GM12873 (cell line): ENCODE results near the gene SCN9A.

Source experiments
- TF ChIP-seq, protein P1 (sequence below): IDR thresholded peaks from 2 replicates; pipeline ENCODE4 v1.5.1; 2012; ENCODE audit warnings: low read depth, mild to moderate bottlenecking, moderate library complexity, low read length, control low read depth; ENCODE audit not compliant: insufficient read depth; ENCODE audit errors: missing control alignments

SCN9A gene

DNA sequence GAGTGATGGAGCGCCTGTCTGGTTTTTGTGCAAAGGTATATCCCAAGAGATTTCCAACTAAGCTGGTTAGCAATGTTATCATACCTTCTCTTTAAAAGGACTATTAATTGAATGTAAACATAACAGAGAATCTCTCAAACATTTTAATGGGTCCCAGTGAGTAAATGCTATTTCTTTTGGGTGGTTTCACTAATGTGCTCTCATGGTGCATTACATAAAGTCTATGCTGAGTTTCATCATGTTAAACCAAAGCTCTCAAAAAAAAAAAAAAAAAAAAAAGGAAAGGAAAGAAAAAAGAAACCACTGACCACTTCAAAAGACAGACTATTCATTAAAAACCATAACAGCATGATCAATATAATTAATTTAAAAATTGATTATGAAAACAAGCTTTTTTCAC is 128.8 kb downstream of the SCN9A start:
- TF ChIP-seq, protein P1, sequence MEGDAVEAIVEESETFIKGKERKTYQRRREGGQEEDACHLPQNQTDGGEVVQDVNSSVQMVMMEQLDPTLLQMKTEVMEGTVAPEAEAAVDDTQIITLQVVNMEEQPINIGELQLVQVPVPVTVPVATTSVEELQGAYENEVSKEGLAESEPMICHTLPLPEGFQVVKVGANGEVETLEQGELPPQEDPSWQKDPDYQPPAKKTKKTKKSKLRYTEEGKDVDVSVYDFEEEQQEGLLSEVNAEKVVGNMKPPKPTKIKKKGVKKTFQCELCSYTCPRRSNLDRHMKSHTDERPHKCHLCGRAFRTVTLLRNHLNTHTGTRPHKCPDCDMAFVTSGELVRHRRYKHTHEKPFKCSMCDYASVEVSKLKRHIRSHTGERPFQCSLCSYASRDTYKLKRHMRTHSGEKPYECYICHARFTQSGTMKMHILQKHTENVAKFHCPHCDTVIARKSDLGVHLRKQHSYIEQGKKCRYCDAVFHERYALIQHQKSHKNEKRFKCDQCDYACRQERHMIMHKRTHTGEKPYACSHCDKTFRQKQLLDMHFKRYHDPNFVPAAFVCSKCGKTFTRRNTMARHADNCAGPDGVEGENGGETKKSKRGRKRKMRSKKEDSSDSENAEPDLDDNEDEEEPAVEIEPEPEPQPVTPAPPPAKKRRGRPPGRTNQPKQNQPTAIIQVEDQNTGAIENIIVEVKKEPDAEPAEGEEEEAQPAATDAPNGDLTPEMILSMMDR: no peak

- TF ChIP-seq, protein P1: no peak
Observed at GRCh38 chr2:166242309-166242708, 133.4 kb downstream of the SCN9A start.

- TF ChIP-seq, protein P1: no peak
Observed at GRCh38 chr2:166240387-166241313, 135.1 kb downstream of the SCN9A start.

DNA sequence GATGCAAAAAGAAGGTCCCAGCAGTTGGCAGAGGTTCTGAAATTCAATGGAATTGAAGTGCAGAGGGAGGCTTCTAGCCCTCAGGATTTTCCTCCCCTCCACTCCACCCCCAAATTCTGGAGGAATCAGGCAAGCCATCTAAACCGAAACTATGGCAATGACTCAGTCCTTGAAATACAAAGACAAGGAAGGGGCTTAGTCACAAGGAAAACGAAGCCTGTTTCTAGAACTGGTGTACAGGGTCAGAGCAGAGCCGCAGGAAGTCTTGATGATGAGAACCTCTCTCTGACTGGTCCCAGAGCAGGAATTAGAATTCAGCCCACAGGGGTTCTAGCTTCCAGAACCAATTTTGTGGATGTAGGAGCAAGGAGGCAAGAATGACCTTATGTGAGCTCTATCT is 136.2 kb downstream of the SCN9A start:
- TF ChIP-seq, protein P1: no peak

DNA sequence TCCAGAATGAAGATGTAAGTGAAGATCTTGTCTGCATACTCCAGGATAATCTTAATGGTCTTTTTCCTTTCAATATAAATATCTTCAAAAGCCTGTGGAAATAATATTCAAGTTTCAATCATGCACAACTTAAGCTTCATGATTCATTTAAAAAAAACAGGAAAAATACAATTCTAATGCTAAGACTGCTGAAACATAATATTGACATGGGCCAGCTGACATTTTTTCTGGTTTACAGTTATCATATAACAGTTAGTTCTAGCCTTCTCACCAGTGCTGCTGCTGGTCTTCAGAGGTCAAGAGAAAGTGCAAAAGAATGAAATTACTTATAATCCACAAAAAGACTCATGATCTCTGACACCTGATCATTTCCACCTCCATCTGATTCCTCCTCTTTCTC is 137.6 kb downstream of the SCN9A start:
- TF ChIP-seq, protein P1: no peak

DNA sequence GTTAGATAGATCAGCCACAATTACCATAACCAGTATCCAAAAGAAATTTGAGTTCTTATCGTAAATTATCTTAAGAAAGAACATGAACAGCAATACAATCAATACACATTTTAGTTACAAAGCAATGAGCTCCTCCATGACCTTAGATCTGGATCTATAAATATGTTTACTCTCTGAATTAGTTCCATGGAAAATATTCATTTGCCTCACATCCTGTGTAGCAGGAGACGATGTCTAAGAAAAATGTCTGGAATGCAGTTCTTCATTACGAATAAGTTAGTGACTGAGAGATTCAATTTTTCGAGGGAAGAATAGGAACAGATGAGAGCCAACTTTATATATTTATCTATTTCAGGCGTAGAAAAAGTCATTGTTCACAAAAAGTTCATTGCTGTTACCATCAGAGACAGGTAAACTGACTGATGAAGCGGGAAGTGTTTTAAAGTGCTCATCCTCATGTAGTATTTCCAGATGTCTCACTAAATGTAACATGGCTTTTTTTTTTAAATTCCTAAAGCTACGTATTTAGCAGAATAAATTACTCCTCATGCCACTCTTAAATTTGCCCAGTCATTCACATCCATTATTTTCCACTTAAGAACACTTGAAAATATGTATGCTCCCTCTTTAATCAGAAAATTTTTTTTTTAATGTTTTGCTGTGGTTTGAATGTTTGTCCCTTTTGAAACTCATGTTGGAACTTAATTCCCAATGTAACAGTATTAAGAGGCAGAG is 141.5 kb downstream of the SCN9A start:
- TF ChIP-seq, protein P1: no peak

DNA sequence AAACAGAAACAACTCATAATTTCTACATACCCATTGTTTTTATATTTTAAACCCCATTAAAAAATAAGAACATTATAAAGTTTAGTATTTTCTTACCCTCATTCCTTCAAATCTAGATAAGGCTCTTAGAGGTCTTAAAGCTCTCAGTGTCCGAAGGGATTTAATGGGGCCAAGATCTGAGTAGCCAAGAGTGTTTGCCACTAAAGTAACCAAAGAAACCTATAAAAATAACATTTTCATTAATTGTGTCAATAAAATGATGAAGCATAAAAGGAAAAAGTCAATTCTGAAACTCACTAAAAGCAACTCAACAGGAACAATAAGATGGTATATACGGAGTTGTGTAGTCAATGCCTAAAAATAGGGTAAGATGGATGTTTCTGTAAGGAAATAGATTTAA is 142.5 kb downstream of the SCN9A start:
- TF ChIP-seq, protein P1: no peak
